WTC11 (cell line): ENCODE results near the gene TMEM92. TPM values are rescaled to one million over a fixed set of nuclear protein-coding genes. Genes with fewer than 3 reads are reported as not detected.

Experiments used
- ATAC-seq: fragments of 200-7000 bp; cut with Tn5 transposase; 2 replicates; pipeline ENCODE4 v1.10.0; 2021; ENCODE audit warnings: mild to moderate bottlenecking, moderate library complexity
- CTCF ChIA-PET: fragments of 300-600 bp; sonication (Branson Sonifier 250); formaldehyde crosslinking; loops from one replicate; lab custom pipeline; 2021; ENCODE audit warnings: antibody characterized with exemption; lab: Charles Lee
- POLR2A ChIA-PET: fragments of 350-600 bp; sonication (Branson Sonifier 250); formaldehyde crosslinking; loops from one replicate; lab custom pipeline; 2021; ENCODE audit warnings: antibody characterized with exemption; lab: Charles Lee
- DNase-seq: peaks from one replicate; pipeline ENCODE4 v3.0.0; 2021; ENCODE audit warnings: low spot score
- H3K27ac Mint-ChIP-seq: 2 replicates; pipeline ENCODE4 v1.8.0; 2021; ENCODE audit warnings: mixed read lengths
- H3K27me3 Mint-ChIP-seq: 2 replicates; pipeline ENCODE4 v1.8.0; 2021; ENCODE audit warnings: low read depth, mild to moderate bottlenecking, moderate library complexity, mixed read lengths
- H3K36me3 Mint-ChIP-seq: 2 replicates; pipeline ENCODE4 v1.8.0; 2021; ENCODE audit warnings: mixed read lengths
- H3K4me1 Mint-ChIP-seq: 2 replicates; pipeline ENCODE4 v1.8.0; 2022; ENCODE audit warnings: mixed read lengths
- H3K4me3 Mint-ChIP-seq: 2 replicates; pipeline ENCODE4 v1.8.0; 2021; ENCODE audit warnings: mild to moderate bottlenecking, moderate library complexity, mixed read lengths
- H3K9me3 Mint-ChIP-seq: 2 replicates; pipeline ENCODE4 v1.8.0; 2021; ENCODE audit warnings: mixed read lengths
- ESRRA ChIP-seq: sonication (generic); formaldehyde crosslinking; IDR thresholded peaks from 2 replicates; pipeline ENCODE4 v1.8.1; 2022; ENCODE audit warnings: mild to moderate bottlenecking, missing genetic modification reagents, borderline replicate concordance
- FOXK1 ChIP-seq: sonication (generic); formaldehyde crosslinking; IDR thresholded peaks from 2 replicates; pipeline ENCODE4 v1.8.0; 2022; ENCODE audit warnings: mild to moderate bottlenecking, moderate library complexity, missing genetic modification reagents
- GABPB1 ChIP-seq: sonication (generic); formaldehyde crosslinking; IDR thresholded peaks from 2 replicates; pipeline ENCODE4 v1.8.1; 2023; ENCODE audit warnings: mild to moderate bottlenecking, missing genetic modification reagents
- GTF2I ChIP-seq: fragments of 250-450 bp; sonication (Bioruptor Pico); conservative IDR thresholded peaks from 2 replicates; pipeline ENCODE4 v1.4.0; 2021; ENCODE audit warnings: mild to moderate bottlenecking
- HMGA2 ChIP-seq: fragments of 250-450 bp; sonication (Bioruptor Pico); IDR thresholded peaks from 2 replicates; pipeline ENCODE4 v1.4.0; 2021; ENCODE audit warnings: mild to moderate bottlenecking, moderate library complexity
- JAZF1 ChIP-seq: fragments of 250-450 bp; sonication (Bioruptor Pico); IDR thresholded peaks from 2 replicates; pipeline ENCODE4 v1.9.0; 2021; ENCODE audit warnings: moderate library complexity, mild to moderate bottlenecking, inconsistent platforms
- JUN ChIP-seq: sonication (generic); formaldehyde crosslinking; IDR thresholded peaks from 2 replicates; pipeline ENCODE4 v1.8.0; 2023; ENCODE audit warnings: mild to moderate bottlenecking, missing genetic modification reagents
- NFATC4 ChIP-seq: fragments of 250-450 bp; sonication (Bioruptor Pico); IDR thresholded peaks from 2 replicates; pipeline ENCODE4 v1.9.0; 2021; ENCODE audit warnings: mild to moderate bottlenecking
- NR3C1 ChIP-seq: sonication (generic); formaldehyde crosslinking; conservative IDR thresholded peaks from 2 replicates; pipeline ENCODE4 v1.8.1; 2023; ENCODE audit warnings: low read depth, mild to moderate bottlenecking, missing genetic modification reagents
- PRRX2 ChIP-seq: fragments of 250-450 bp; sonication (Bioruptor Pico); IDR thresholded peaks from 2 replicates; pipeline ENCODE4 v1.8.0; 2021; ENCODE audit warnings: mild to moderate bottlenecking
- SMAD3 ChIP-seq: sonication (generic); formaldehyde crosslinking; IDR thresholded peaks from 2 replicates; pipeline ENCODE4 v1.8.0; 2022; ENCODE audit warnings: missing genetic modification reagents, mild to moderate bottlenecking, borderline replicate concordance
- SMAD4 ChIP-seq: sonication (generic); formaldehyde crosslinking; IDR thresholded peaks from 2 replicates; pipeline ENCODE4 v1.8.0; 2022; ENCODE audit warnings: mild to moderate bottlenecking, missing genetic modification reagents
- SOX15 ChIP-seq: fragments of 250-450 bp; sonication (Bioruptor Pico); IDR thresholded peaks from 2 replicates; pipeline ENCODE4 v1.9.0; 2021; ENCODE audit warnings: mild to moderate bottlenecking
- SP1 ChIP-seq: sonication (generic); formaldehyde crosslinking; conservative IDR thresholded peaks from 2 replicates; pipeline ENCODE4 v1.8.1; 2022; ENCODE audit warnings: missing genetic modification reagents
- TEAD1 ChIP-seq: sonication (generic); formaldehyde crosslinking; IDR thresholded peaks from 2 replicates; pipeline ENCODE4 v1.8.0; 2022; ENCODE audit warnings: mild to moderate bottlenecking, missing genetic modification reagents
- TEAD4 ChIP-seq: sonication (generic); formaldehyde crosslinking; IDR thresholded peaks from 2 replicates; pipeline ENCODE4 v1.8.0; 2022; ENCODE audit warnings: mild to moderate bottlenecking, missing genetic modification reagents
- ZBTB21 ChIP-seq: sonication (generic); formaldehyde crosslinking; IDR thresholded peaks from 2 replicates; pipeline ENCODE4 v1.8.1; 2023; ENCODE audit warnings: mild to moderate bottlenecking, missing genetic modification reagents, borderline replicate concordance
- ZNF232 ChIP-seq: sonication (generic); formaldehyde crosslinking; IDR thresholded peaks from 2 replicates; pipeline ENCODE4 v1.8.0; 2022; ENCODE audit warnings: mild to moderate bottlenecking, missing genetic modification reagents
- ZNF396 ChIP-seq: fragments of 250-450 bp; sonication (Bioruptor Pico); IDR thresholded peaks from 2 replicates; pipeline ENCODE4 v1.8.0; 2021; ENCODE audit warnings: mild to moderate bottlenecking, moderate library complexity, borderline replicate concordance
- total RNA-seq: library from RNA; stranded (reverse); gene quantifications from 3 replicates; pipeline ENCODE4 v1.2.3, GENCODE V29; 2021
- TF ChIP-seq, protein P1 (sequence below): sonication (generic); formaldehyde crosslinking; IDR thresholded peaks from 2 replicates; pipeline ENCODE4 v1.8.1; 2022; ENCODE audit warnings: mild to moderate bottlenecking, missing genetic modification reagents, moderate library complexity, borderline replicate concordance
- TF ChIP-seq, protein P2 (sequence below): sonication (generic); formaldehyde crosslinking; IDR thresholded peaks from 2 replicates; pipeline ENCODE4 v1.8.0; 2023; ENCODE audit warnings: missing genetic modification reagents, mild to moderate bottlenecking, borderline replicate concordance
- TF ChIP-seq, protein P3 (sequence below): sonication (generic); formaldehyde crosslinking; IDR thresholded peaks from 2 replicates; pipeline ENCODE4 v1.8.1; 2022; ENCODE audit warnings: mild to moderate bottlenecking, moderate library complexity, missing genetic modification reagents
- TF ChIP-seq, protein P4 (sequence below): sonication (generic); formaldehyde crosslinking; IDR thresholded peaks from 2 replicates; pipeline ENCODE4 v1.8.0; 2022; ENCODE audit warnings: mild to moderate bottlenecking, missing genetic modification reagents
- TF ChIP-seq, protein P5 (sequence below): sonication (generic); formaldehyde crosslinking; IDR thresholded peaks from 2 replicates; pipeline ENCODE4 v1.8.1; 2023; ENCODE audit warnings: mild to moderate bottlenecking, missing genetic modification reagents, moderate library complexity
- TF ChIP-seq, protein P6 (sequence below): sonication (generic); formaldehyde crosslinking; IDR thresholded peaks from 2 replicates; pipeline ENCODE4 v1.8.1; 2022; ENCODE audit warnings: missing genetic modification reagents, borderline replicate concordance
- TF ChIP-seq, protein P7 (sequence below): sonication (generic); formaldehyde crosslinking; IDR thresholded peaks from 2 replicates; pipeline ENCODE4 v1.8.1; 2022; ENCODE audit warnings: low read depth, mild to moderate bottlenecking, moderate library complexity, missing genetic modification reagents, borderline replicate concordance

TMEM92 gene
- total RNA-seq, 1 experiment from 2014 or later: 9.8 TPM

DNA sequence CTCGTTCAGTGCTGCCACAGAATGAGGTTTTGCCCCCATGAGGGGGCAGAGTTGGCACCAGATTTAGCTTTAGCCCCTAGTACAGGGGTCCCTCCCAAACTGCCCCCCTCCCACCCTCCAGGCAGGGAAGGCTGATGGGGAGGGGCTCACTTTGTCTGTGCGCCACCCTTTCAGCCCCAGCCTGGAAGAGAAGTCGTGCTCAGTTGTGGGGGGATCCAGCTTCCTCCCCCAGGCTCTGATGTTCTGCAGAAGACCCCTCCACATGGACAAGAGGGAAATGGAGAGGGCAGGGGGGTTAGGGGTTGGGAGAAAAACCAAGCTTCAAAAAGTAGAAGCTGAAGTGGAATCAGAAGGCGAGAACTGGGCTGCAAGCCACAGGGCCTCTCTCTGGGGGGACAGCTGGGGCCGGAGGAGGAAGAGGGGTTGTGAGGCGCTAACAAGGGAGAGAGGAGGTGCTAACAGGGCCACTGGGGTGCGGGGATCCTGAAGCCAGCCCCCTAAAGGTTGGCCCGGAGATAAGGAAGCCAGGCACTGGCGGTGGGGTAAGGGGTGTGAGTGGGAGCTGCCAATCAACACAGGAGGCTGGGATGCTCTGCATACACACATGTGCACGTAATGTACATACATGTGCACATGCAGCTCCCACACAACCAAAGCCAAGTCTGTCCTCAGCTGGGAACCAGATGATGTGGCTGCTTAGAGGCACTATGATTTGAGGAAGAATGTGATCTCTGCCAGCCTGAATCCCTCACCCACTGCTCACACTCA, 7.0 kb upstream of the TMEM92 start (continued):
- TF ChIP-seq, protein P1, sequence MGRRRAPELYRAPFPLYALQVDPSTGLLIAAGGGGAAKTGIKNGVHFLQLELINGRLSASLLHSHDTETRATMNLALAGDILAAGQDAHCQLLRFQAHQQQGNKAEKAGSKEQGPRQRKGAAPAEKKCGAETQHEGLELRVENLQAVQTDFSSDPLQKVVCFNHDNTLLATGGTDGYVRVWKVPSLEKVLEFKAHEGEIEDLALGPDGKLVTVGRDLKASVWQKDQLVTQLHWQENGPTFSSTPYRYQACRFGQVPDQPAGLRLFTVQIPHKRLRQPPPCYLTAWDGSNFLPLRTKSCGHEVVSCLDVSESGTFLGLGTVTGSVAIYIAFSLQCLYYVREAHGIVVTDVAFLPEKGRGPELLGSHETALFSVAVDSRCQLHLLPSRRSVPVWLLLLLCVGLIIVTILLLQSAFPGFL (CRISPR knock-in tag): no peak
- TF ChIP-seq TEAD1 (CRISPR knock-in tag) (no peak), GABPB1 (CRISPR knock-in tag) (no peak)

DNA sequence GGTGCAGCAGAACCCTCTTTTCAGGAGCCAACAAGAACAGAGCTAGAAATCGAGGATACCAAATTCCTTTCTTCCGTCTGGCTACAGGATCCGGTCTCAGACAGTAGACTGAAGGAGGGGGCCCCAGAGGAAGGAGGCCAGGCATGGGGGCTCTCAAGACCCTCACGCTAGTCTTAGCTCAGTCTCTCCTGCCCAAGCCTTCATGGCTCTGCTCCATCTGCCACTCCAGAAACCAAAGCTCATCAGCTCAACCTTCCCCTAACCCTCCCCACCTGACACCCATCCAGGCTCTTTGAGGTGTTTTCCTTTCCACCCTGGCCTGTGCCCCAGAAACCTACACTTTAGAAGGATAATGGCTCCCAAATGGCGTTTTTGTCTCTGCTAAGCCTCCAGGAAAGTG, 6.2 kb upstream of the TMEM92 start:
- CTCF ChIA-PET: interaction anchor here (1.6 to 11.9 kb wide), 3 partner anchors 48 to 99 kb away, joined by 4 to 514 read pairs (median 6); partner anchors contain the start of gene COL1A1

DNA sequence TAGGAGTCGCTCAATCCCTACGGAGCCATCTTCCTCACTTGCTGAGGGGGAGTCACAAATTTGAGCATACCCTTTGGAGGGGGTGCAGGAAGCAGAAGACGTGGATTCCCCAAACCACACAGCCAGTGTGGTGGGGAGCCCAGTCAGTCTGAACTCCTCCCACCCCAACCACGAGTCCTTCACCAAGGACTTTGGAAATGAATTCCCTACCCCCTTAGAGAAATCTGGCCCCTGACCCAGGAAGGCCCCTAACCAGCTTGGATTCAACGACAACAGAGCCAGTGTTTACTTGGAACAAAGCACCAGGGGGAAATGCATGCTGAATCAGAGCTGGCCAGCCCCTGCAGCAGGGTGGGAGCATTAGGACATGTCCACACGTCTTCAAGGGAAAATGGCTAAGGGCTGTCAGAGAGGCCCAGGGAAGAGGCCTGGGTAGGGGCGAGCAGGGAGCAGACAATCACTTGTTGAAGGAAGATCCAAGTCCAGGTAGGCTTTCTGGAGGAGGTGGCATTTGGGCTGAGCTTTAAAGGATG, 5.5 kb upstream of the TMEM92 start:
- Mint-ChIP-seq H3K4me3 (no peak overlapping the region), H3K27me3 (peaks cover 12% of the 10 kb centered on the region), H3K4me1 (peaks cover 36% of the 10 kb centered on the region), H3K36me3 (no peaks in the 10 kb centered on the region), H3K9me3 (no peaks in the 10 kb centered on the region), H3K27ac (no peak overlapping the region)
- POLR2A ChIA-PET: no interaction called here
- DNase-seq (no peak), ATAC-seq (no peak)
- CTCF ChIA-PET: interaction anchor here (0.7 to 11.9 kb wide), 7 partner anchors 13 to 117 kb away, joined by 3 to 514 read pairs (median 4); partner anchors contain the start of gene COL1A1
- TF ChIP-seq ZBTB21 (CRISPR knock-in tag) (no peak), GTF2I (no peak), ZNF396 (CRISPR knock-in tag) (no peak), PRRX2 (CRISPR knock-in tag) (no peak), SOX15 (CRISPR knock-in tag) (no peak)
- TF ChIP-seq, protein P2, sequence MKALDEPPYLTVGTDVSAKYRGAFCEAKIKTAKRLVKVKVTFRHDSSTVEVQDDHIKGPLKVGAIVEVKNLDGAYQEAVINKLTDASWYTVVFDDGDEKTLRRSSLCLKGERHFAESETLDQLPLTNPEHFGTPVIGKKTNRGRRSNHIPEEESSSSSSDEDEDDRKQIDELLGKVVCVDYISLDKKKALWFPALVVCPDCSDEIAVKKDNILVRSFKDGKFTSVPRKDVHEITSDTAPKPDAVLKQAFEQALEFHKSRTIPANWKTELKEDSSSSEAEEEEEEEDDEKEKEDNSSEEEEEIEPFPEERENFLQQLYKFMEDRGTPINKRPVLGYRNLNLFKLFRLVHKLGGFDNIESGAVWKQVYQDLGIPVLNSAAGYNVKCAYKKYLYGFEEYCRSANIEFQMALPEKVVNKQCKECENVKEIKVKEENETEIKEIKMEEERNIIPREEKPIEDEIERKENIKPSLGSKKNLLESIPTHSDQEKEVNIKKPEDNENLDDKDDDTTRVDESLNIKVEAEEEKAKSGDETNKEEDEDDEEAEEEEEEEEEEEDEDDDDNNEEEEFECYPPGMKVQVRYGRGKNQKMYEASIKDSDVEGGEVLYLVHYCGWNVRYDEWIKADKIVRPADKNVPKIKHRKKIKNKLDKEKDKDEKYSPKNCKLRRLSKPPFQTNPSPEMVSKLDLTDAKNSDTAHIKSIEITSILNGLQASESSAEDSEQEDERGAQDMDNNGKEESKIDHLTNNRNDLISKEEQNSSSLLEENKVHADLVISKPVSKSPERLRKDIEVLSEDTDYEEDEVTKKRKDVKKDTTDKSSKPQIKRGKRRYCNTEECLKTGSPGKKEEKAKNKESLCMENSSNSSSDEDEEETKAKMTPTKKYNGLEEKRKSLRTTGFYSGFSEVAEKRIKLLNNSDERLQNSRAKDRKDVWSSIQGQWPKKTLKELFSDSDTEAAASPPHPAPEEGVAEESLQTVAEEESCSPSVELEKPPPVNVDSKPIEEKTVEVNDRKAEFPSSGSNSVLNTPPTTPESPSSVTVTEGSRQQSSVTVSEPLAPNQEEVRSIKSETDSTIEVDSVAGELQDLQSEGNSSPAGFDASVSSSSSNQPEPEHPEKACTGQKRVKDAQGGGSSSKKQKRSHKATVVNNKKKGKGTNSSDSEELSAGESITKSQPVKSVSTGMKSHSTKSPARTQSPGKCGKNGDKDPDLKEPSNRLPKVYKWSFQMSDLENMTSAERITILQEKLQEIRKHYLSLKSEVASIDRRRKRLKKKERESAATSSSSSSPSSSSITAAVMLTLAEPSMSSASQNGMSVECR (CRISPR knock-in tag): no peak

More for the DNA sequence above, 6.2 kb upstream of the TMEM92 start:
- peaks cover 12% of the 10 kb centered on the region for H3K27me3 Mint-ChIP-seq
- no peak overlapping the region for H3K27ac Mint-ChIP-seq
- no peak for DNase-seq
- H3K36me3 Mint-ChIP-seq: no peaks in the 10 kb centered on the region
- TF ChIP-seq, protein P3, sequence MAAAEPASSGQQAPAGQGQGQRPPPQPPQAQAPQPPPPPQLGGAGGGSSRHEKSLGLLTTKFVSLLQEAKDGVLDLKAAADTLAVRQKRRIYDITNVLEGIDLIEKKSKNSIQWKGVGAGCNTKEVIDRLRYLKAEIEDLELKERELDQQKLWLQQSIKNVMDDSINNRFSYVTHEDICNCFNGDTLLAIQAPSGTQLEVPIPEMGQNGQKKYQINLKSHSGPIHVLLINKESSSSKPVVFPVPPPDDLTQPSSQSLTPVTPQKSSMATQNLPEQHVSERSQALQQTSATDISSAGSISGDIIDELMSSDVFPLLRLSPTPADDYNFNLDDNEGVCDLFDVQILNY: no peak
- TF ChIP-seq HMGA2 (no peak), SP1 (CRISPR knock-in tag) (no peak), SMAD3 (CRISPR knock-in tag) (no peak), TEAD4 (no peak), NFATC4 (CRISPR knock-in tag) (no peak), FOXK1 (CRISPR knock-in tag) (no peak), ESRRA (CRISPR knock-in tag) (no peak), JUN (CRISPR knock-in tag) (no peak), SMAD4 (CRISPR knock-in tag) (no peak), ZNF232 (CRISPR knock-in tag) (no peak), NR3C1 (CRISPR knock-in tag) (no peak), JAZF1 (CRISPR knock-in tag) (no peak)
- TF ChIP-seq, protein P4, sequence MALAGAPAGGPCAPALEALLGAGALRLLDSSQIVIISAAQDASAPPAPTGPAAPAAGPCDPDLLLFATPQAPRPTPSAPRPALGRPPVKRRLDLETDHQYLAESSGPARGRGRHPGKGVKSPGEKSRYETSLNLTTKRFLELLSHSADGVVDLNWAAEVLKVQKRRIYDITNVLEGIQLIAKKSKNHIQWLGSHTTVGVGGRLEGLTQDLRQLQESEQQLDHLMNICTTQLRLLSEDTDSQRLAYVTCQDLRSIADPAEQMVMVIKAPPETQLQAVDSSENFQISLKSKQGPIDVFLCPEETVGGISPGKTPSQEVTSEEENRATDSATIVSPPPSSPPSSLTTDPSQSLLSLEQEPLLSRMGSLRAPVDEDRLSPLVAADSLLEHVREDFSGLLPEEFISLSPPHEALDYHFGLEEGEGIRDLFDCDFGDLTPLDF: no peak
- TF ChIP-seq, protein P5, sequence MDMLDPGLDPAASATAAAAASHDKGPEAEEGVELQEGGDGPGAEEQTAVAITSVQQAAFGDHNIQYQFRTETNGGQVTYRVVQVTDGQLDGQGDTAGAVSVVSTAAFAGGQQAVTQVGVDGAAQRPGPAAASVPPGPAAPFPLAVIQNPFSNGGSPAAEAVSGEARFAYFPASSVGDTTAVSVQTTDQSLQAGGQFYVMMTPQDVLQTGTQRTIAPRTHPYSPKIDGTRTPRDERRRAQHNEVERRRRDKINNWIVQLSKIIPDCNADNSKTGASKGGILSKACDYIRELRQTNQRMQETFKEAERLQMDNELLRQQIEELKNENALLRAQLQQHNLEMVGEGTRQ: no peak
- TF ChIP-seq, protein P6, sequence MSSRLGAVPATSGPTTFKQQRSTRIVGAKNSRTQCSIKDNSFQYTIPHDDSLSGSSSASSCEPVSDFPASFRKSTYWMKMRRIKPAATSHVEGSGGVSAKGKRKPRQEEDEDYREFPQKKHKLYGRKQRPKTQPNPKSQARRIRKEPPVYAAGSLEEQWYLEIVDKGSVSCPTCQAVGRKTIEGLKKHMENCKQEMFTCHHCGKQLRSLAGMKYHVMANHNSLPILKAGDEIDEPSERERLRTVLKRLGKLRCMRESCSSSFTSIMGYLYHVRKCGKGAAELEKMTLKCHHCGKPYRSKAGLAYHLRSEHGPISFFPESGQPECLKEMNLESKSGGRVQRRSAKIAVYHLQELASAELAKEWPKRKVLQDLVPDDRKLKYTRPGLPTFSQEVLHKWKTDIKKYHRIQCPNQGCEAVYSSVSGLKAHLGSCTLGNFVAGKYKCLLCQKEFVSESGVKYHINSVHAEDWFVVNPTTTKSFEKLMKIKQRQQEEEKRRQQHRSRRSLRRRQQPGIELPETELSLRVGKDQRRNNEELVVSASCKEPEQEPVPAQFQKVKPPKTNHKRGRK (CRISPR knock-in tag): no peak
- TF ChIP-seq, protein P7, sequence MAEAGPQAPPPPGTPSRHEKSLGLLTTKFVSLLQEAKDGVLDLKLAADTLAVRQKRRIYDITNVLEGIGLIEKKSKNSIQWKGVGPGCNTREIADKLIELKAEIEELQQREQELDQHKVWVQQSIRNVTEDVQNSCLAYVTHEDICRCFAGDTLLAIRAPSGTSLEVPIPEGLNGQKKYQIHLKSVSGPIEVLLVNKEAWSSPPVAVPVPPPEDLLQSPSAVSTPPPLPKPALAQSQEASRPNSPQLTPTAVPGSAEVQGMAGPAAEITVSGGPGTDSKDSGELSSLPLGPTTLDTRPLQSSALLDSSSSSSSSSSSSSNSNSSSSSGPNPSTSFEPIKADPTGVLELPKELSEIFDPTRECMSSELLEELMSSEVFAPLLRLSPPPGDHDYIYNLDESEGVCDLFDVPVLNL (CRISPR knock-in tag): no peak
- H3K4me3 Mint-ChIP-seq: no peak overlapping the region
- no peak for ATAC-seq
- H3K9me3 Mint-ChIP-seq: no peaks in the 10 kb centered on the region
- POLR2A ChIA-PET: no interaction called here
- peaks cover 40% of the 10 kb centered on the region for H3K4me1 Mint-ChIP-seq
